ENCODE measurements around the gene PITPNB. TPM values are rescaled to one million over a fixed set of nuclear protein-coding genes. Genes with fewer than 3 reads are reported as not detected.

PITPNB gene
- total and polyA plus RNA-seq, 2 of the 13 experiments (the other 11 are each of a cell fraction or from before 2014, with no cell fraction given) = 17.0 to 30.1 TPM

DNA sequence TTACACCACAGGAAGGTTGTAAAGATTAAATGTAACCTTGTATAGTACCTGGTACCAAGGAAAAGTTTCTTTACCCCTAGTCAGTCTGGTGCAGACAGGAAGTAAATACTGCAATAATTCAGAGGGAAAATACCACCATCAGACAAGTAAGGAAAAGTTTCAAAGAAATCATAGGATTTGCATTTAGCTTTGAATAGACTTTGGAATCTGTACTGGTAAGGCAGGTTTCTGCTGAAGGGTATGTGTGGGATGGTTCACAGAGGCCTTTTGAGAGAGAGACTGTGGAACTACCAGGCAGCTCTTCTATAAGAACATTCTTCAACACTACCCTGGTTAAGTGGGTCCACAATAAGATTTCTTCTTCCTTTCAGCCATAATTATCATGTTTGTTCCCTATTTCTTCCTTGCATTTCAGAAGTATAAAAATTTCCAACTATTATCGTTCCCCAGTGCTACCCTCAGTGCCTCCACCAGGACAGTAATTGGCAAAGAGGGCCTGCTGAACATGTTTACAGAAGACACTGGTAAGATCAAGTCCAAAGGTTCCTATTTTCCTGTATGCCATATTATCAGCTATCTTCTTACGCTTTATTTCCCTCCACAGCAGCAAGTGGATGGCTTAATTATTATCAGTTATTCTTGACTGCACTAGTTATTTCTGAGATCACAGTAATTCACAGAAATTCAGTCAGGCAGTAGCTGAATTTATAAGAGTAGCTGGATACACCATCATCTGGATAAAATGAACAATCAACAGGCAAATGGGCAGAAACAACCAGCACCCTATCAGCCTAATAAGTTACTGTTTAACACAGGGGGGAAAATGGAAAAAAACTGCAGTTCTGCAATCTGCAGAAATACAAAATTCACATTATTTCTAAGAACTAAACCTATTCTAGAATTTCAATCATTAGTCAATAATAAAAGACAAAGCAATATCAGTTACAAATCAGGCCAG, 48.5 kb downstream of the PITPNB start (continued):
- TF ChIP-seq, protein P1, sequence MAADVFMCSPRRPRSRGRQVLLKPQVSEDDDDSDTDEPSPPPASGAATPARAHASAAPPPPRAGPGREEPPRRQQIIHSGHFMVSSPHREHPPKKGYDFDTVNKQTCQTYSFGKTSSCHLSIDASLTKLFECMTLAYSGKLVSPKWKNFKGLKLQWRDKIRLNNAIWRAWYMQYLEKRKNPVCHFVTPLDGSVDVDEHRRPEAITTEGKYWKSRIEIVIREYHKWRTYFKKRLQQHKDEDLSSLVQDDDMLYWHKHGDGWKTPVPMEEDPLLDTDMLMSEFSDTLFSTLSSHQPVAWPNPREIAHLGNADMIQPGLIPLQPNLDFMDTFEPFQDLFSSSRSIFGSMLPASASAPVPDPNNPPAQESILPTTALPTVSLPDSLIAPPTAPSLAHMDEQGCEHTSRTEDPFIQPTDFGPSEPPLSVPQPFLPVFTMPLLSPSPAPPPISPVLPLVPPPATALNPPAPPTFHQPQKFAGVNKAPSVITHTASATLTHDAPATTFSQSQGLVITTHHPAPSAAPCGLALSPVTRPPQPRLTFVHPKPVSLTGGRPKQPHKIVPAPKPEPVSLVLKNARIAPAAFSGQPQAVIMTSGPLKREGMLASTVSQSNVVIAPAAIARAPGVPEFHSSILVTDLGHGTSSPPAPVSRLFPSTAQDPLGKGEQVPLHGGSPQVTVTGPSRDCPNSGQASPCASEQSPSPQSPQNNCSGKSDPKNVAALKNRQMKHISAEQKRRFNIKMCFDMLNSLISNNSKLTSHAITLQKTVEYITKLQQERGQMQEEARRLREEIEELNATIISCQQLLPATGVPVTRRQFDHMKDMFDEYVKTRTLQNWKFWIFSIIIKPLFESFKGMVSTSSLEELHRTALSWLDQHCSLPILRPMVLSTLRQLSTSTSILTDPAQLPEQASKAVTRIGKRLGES (CRISPR knock-in tag; IDR thresholded peaks at IDR 0.05; ENCODE audit: borderline replicate concordance) = no peak
- TF ChIP-seq, protein P2, sequence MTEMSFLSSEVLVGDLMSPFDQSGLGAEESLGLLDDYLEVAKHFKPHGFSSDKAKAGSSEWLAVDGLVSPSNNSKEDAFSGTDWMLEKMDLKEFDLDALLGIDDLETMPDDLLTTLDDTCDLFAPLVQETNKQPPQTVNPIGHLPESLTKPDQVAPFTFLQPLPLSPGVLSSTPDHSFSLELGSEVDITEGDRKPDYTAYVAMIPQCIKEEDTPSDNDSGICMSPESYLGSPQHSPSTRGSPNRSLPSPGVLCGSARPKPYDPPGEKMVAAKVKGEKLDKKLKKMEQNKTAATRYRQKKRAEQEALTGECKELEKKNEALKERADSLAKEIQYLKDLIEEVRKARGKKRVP (CRISPR knock-in tag; IDR thresholded peaks at IDR 0.05) = 0 out of 4 replicates have a peak, but pooled peaks of 1 of the 2 experiments have one; percentile 23
- TF ChIP-seq ZSCAN30 (CRISPR knock-in tag; IDR thresholded peaks at IDR 0.05) (no peak), ZNF10 (CRISPR knock-in tag; IDR thresholded peaks at IDR 0.05; ENCODE audit: borderline replicate concordance, low read depth) (no peak), SMAD3 (CRISPR knock-in tag; IDR thresholded peaks at IDR 0.05) (no peak), RXRB (CRISPR knock-in tag; IDR thresholded peaks at IDR 0.05; ENCODE audit: borderline replicate concordance) (peak; percentile 7; the same call in 1 of the 2 replicates), ZNF12 (CRISPR knock-in tag; IDR thresholded peaks at IDR 0.05) (no peak), PRDM10 (CRISPR knock-in tag; IDR thresholded peaks at IDR 0.05; ENCODE audit: low read depth) (no peak), SMARCC2 (IDR thresholded peaks at IDR 0.05) (no peak), FIP1L1 (IDR thresholded peaks at IDR 0.05; ENCODE audit: borderline replicate concordance, insufficient read depth, low read depth, low read length) (no peak), SRSF1 (optimal IDR thresholded peaks at IDR 0.05; ENCODE audit: low read depth, low read length) (no peak), ELK4 (CRISPR knock-in tag; IDR thresholded peaks at IDR 0.05; ENCODE audit: borderline replicate concordance) (no peak), ZNF530 (CRISPR knock-in tag; IDR thresholded peaks at IDR 0.05; ENCODE audit: low read depth) (no peak), ZFP1 (CRISPR knock-in tag; IDR thresholded peaks at IDR 0.05) (no peak), HDAC2 (CRISPR knock-in tag; IDR thresholded peaks at IDR 0.05) (no peak)
- TF ChIP-seq, protein P3, sequence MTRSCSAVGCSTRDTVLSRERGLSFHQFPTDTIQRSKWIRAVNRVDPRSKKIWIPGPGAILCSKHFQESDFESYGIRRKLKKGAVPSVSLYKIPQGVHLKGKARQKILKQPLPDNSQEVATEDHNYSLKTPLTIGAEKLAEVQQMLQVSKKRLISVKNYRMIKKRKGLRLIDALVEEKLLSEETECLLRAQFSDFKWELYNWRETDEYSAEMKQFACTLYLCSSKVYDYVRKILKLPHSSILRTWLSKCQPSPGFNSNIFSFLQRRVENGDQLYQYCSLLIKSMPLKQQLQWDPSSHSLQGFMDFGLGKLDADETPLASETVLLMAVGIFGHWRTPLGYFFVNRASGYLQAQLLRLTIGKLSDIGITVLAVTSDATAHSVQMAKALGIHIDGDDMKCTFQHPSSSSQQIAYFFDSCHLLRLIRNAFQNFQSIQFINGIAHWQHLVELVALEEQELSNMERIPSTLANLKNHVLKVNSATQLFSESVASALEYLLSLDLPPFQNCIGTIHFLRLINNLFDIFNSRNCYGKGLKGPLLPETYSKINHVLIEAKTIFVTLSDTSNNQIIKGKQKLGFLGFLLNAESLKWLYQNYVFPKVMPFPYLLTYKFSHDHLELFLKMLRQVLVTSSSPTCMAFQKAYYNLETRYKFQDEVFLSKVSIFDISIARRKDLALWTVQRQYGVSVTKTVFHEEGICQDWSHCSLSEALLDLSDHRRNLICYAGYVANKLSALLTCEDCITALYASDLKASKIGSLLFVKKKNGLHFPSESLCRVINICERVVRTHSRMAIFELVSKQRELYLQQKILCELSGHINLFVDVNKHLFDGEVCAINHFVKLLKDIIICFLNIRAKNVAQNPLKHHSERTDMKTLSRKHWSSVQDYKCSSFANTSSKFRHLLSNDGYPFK (CRISPR knock-in tag; IDR thresholded peaks at IDR 0.05; ENCODE audit: borderline replicate concordance) = no peak
